GM18498 (cell line): Measurements from ENCODE around the gene NUP85.
"Not testable (repeated sequence)": the region's sequence is repeated elsewhere in the genome, so short reads cannot be mapped to it uniquely, and the experiment has no call there.

ENCODE experiments used
- ATAC-seq: cut with Tn5 transposase; IDR thresholded peaks from one replicate; pipeline ENCODE4 v1.9.1; 2021; ENCODE audit warnings: mild to moderate bottlenecking, moderate library complexity; ENCODE audit not compliant: unreplicated experiment

The NUP85 gene

GRCh38 chr17:75205037-75205792, at the start of gene NUP85:
Gene NUP85, plus strand, starts transcription at chr17:75205679. Its CDS starts 83 bp downstream, at chr17:75205762.
- ATAC-seq = peak; percentile 78

DNA sequence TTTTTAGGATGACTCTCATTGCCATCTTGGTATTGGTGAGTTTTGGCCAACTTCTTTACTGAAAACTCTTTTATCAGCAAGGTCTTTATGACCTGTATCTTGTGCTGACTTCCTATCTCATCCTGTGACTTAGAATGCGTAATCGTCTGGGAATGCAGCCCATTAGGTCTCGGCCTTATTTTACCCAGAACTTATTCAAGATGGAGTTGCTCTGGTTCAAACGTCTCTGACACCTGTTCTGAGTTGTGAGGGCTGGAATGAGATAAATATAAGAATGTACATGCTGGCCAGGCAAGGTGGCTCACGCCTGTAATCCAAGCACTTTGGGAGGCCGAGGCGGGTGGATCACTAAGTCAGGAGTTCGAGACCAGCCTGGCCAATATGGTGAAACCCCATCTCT, 47.0 kb upstream of the NUP85 start:
- not testable (repeated sequence) for ATAC-seq

DNA sequence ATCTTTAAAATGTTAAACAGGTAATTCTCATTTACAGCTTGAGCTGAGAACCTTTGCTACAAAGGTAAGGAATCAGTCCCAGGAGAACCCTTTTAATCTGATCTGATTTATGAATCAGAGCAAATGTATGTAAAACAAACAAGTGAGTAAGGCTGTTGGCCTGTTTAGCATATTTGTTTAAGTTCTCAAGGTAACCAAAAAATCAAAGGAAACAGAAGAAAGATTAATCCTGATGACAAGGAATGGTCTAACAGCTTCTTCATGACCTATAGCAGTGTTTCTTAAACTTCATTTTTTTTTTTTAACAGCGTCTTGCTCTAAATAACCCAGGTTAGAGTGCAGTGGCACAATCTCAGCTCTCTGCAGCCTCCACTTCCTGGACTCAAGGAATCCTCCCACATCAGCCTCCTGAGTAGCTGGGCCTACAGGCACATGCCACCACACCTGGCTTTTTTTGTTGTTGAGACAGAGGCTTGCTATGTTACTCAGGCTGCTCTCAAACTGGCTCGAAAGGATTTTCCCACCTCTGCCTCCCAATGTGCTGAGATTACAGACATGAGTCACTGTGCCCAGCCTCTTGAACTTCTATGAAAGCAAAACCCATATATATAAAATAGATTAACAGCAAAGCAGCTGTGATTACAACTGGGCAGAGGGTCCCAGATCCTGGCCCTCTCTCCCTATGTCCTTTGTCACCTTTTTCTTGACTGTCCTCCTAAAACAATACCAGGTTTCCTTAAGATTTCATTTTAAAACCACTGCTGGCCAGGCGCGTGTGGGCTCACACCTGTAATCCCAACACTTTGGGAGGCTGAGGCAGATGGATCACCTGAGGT, 46.1 kb upstream of the NUP85 start:
- ATAC-seq = no peak

DNA sequence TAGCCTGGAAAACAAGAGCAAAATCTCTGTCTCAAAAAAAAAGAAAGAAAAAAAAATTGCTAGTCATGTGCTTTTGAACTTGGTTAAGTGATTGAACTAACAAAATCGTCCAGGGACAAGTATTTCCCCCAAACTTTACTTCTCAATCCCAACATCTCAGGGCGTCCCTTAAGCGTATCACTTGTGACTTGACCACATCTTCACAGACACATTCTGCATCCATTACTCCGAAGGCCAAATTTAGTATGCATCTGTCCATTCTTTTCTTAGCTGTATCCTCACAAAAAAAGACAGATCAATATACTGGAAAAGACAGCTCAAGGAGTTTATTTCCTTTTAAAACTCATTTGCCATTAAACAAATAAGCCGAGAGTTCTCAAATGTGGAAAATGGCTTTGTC, 45.3 kb upstream of the NUP85 start:
- no peak for ATAC-seq

DNA sequence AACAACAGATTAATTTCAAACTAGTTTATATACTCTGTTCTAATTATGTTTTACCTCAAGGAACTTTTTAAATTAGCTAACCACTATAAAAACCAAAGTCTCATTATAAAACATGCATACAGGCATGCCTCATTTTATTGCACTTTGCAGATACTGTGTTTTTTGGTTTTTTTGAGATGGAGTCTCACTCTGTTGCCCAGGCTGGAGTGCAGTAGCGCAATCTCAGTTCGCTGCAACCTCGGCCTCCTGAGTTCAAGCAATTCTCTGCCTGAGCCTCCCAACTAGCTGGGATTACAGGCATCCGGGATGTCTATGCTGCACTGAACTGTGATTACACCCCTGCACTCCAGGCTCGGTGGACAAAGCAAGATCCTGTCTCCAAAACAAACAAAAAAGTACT, 42.4 kb upstream of the NUP85 start:
- no peak for ATAC-seq

DNA sequence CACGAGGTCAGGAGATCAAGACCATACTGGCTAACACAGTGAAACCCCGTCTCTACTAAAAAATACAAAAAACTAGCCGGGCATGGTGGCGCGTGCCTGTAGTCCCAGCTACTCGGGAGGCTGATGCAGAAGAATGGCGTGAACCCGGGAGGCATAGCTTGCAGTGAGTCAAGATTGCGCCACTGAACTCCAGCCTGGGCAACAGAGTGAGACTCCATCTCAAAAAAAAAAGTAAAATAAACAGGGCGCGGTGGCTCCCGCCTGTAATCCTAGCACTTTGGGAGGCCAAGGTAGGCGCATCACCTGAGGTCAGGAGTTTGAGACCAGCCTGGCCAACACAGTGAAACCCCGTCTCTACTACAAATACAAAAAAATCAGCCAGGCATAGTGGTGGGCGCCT, 40.9 kb upstream of the NUP85 start:
- ATAC-seq = not testable (repeated sequence)

DNA sequence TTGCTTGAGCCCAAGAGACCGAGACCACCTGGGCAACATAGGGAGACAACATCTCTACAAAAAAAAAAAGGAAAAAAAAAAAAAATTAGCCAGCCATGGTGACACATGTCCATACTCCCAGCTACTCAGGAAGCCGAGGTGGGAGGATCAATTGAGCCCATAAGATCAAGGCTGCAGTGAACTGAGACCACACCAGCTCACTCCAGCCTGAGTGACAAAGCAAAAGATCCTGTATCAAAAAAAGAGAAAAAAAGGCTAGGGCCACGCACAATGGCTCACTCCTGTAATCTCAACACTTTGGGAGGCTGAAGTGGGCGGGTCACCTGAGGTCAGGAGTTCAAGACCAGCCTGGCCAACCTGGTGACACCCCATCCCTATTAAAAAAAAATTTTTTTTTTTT, 36.5 kb upstream of the NUP85 start:
- ATAC-seq = no peak

- no peak for ATAC-seq
Measured at GRCh38 chr17:75173526-75173925, 32.0 kb upstream of the NUP85 start.

DNA sequence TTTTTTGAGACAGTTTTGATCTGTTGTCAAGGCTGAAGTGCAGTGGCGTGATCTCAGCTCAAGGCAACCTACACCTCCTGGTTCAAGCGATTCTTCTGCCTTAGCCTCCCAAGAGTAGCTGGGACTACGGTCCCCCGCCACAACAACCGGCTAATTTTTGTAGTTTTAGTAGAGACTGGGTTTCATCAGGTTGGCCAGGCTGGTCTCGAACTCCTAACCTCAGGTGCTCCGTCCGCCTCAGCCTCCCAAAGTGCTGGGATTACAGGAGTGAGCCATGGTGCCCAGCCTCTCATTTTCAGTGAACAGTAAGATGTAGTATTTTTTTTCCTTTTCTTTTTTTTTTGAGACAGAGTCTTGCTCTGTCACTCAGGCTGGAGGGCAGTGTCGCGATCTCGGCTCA, 30.5 kb upstream of the NUP85 start:
- no peak for ATAC-seq

DNA sequence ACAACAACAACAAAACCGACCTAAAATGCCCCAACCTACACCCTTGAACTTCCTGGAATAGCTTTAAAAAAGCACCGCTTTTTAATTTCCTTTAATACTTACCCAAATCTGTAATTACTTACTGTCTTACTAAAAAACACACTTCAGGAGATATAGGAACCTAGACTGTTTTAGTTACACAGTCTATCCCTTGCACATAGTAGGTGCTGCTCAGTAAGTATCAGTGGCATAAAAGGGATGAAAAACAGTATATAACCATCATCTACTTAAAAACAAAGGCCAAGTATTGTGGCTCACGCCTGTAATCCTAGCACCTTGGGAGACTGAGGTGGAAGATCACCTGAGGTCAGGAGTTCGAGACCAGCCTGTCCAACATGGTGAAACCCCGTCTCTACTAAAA, 28.9 kb upstream of the NUP85 start:
- no peak for ATAC-seq

DNA sequence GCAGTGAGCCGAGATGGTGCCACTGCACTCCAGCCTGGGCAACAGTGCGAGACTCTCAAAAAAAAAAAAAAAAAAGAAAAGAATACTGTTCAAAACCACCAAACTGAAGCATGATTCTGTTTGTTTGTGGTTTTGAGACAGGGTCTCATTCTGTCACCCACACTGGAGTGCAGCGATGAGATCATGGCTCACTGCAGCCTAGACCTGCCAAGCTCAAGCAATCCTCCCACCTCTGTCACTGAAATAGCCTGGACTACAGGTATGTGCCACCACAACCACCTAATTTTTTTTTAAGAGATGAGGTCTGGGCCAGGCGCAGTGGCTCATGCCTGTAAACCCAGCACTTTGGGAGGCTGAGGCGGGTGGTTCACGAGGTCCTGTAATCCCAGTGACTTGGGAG, 27.0 kb upstream of the NUP85 start:
- ATAC-seq = no peak

DNA sequence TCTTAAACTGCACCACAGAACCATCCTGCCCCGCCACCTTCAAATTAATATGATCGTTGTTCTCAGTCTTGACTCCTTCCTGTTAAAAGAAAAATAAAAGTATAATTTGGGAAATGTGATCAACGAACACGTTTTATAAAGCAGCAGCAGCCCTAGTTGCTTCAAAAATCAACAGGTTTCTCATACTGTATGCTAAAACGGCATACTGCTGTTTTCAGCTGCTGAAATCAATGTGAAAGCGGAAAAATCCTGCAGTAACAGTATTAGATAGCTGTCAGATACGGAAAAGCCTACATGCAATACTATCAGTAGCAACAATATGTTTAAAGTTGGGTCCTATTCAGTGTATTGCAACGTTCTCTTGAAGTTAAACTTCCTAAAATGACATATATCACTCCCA, 24.4 kb upstream of the NUP85 start:
- ATAC-seq = no peak

GRCh38 chr17:75181608-75182318, 23.7 kb upstream of the NUP85 start:
- peak; percentile 29 for ATAC-seq

GRCh38 chr17:75182319-75182568, 23.2 kb upstream of the NUP85 start:
- no peak for ATAC-seq

GRCh38 chr17:75182569-75183436, 22.7 kb upstream of the NUP85 start, which contains the start of gene SUMO2:
Gene SUMO2, minus strand, starts transcription at chr17:75182959. Its CDS starts 125 bp downstream, at chr17:75182834.
- peak; percentile 79 for ATAC-seq

DNA sequence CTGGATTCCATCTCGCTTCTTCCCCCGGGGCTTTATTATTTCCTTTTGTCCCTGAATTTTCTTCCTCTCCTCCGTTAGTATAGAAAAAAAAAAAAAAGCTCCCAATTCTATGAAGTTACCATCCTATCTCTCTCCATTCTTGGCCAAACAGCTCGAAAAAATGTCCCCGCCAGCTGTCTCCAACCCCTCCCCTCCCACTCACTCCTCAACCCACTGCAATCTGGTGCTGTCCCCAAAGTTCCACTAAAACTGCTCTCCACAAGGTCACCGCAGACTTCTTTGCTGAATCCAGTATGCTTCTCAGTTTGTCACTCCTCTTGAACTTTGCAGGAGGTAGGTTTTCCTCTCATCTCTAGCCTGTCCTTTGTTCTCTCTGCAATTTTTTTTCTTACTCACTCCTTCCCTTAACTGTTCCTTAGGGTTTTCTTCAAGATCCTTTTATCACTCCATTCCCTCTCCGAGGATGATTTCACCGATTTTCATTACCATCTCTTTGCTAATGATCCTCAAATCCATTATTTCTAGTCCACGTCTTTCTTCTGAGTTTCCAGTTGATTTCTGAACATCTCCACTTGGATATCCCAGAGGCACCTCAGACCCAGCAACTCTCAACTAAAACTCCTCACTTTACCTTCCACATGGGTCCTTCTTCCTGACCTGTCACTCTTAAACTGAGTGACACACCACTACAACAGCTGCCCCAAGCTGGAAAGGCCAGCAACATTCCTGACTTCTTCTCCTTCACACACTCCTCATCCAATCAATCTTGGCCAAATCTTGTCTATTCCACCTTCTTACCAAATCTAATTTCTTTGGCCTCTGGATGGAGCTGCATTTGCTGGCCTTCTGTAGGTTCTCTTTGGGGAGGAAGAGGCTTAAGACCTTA, 21.2 kb upstream of the NUP85 start:
- ATAC-seq = no peak

- ATAC-seq = no peak
Measured at GRCh38 chr17:75188614-75189013, 16.9 kb upstream of the NUP85 start.

DNA sequence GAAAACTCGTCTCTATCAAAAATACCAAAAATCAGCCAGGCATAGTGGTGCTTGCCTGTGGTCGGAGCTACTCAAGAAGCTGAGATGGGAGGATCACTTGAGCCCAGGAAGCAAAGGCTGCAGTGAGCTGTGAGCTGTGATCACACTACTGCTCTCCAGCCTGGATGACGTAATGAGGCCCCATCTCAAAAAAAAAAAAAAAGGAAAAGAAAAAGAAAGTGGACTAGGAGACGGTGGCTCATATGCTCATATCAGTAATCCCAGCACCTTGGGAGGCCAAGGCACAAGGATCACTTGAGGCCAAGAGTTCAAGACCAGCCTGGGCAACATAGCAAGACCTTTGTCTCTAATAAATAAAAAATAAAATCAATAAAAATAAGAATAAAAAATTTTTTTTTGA, 13.9 kb upstream of the NUP85 start:
- no peak for ATAC-seq

DNA sequence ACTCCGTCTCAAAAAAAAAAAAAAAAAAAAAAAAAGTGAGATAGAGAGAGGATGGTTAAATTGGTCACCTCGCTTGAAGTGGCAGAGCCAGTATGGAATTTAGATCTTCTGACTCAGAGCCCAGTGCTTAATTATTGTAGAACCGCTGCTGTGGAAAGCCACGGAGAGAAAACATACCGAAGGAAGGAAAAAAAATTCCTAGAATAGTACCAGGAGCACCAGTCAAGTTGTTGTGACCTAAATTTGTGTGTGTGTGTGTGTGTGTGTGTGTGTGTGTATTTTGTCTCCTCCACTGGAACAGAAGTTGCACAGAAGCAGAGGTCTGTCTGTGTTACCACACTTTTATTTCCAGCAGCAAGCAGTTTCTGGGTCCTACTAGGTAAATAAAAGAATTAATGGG, 10.6 kb upstream of the NUP85 start:
- ATAC-seq = no peak
